SU-DHL-6 (cell line): Measurements from ENCODE around the gene HMCN2.

ENCODE experiments used
- H2AFZ ChIP-seq: fragments of 200-600 bp; sonication (generic); 2 replicates; pipeline ENCODE4 v1.6.1; 2014; ENCODE audit warnings: low read depth, mild to moderate bottlenecking, moderate library complexity, mixed read lengths, antibody characterized with exemption, low read length; ENCODE audit not compliant: severe bottlenecking
- H3F3A ChIP-seq: fragments of 200-600 bp; shearing (Covaris generic); 2 replicates; pipeline ENCODE4 v1.6.0; 2016; ENCODE audit warnings: antibody characterized with exemption, mild to moderate bottlenecking; ENCODE audit not compliant: insufficient read depth
- H3K27ac ChIP-seq: fragments of 200-600 bp; sonication (generic); 2 replicates; pipeline ENCODE4 v1.5.1; 2016; ENCODE audit warnings: low read depth, mild to moderate bottlenecking, low read length, moderate library complexity, mixed read lengths
- H3K27me3 ChIP-seq: fragments of 200-600 bp; sonication (generic), shearing (Covaris generic); 2 replicates; pipeline ENCODE4 v1.6.0; 2014; ENCODE audit warnings: mild to moderate bottlenecking, low read length
- H3K36me3 ChIP-seq: fragments of 200-600 bp; sonication (generic); 2 replicates; pipeline ENCODE4 v1.6.1; 2014; ENCODE audit warnings: mild to moderate bottlenecking, low read length, mixed read lengths
- H3K4me2 ChIP-seq: fragments of 300-600, 200-600 bp; shearing (Covaris generic), sonication (generic); 2 replicates; pipeline ENCODE4 v1.6.0; 2014; ENCODE audit warnings: low read length, low read depth, mild to moderate bottlenecking; ENCODE audit not compliant: poor library complexity, severe bottlenecking
- H3K4me3 ChIP-seq: fragments of 200-600 bp; sonication (generic); 2 replicates; pipeline ENCODE4 v1.5.1; 2014; ENCODE audit warnings: antibody characterized with exemption, low read length, mild to moderate bottlenecking, mixed read lengths; ENCODE audit not compliant: insufficient read depth, poor library complexity, severe bottlenecking
- H3K79me2 ChIP-seq: fragments of 200-600 bp; sonication (generic); 2 replicates; pipeline ENCODE4 v1.6.1; 2014; ENCODE audit warnings: mild to moderate bottlenecking, low read length, moderate library complexity; ENCODE audit not compliant: insufficient read depth
- H3K9ac ChIP-seq: fragments of 200-600 bp; sonication (generic); 2 replicates; pipeline ENCODE4 v1.7.0; 2014; ENCODE audit warnings: mild to moderate bottlenecking, low read length
- H3K9me2 ChIP-seq: fragments of 200-600 bp; sonication (generic); replicated peaks from 2 replicates; pipeline ENCODE4 v1.6.1; 2014; ENCODE audit warnings: low read length; ENCODE audit not compliant: insufficient read depth
- H3K9me3 ChIP-seq: fragments of 200-600 bp; sonication (generic); 2 replicates; pipeline ENCODE4 v1.6.1; 2014; ENCODE audit warnings: low read length, mixed read lengths; ENCODE audit not compliant: insufficient read depth
- H4K20me1 ChIP-seq: fragments of 200-600 bp; sonication (generic); 2 replicates; pipeline ENCODE4 v1.6.1; 2014; ENCODE audit warnings: low read depth, mild to moderate bottlenecking, antibody characterized with exemption, low read length, moderate library complexity, mixed read lengths
- EZH2phosphoT487 ChIP-seq: fragments of 200-600 bp; sonication (generic), shearing (Covaris generic); conservative IDR thresholded peaks from 2 replicates; pipeline ENCODE4 v1.6.1; 2018; ENCODE audit warnings: mild to moderate bottlenecking, antibody characterized with exemption, low read length, moderate library complexity, mixed read lengths
- TF ChIP-seq, protein P1 (sequence below): fragments of 200-600 bp; sonication (generic); IDR thresholded peaks from one replicate; pipeline ENCODE4 v1.5.1; 2017; ENCODE audit warnings: antibody characterized with exemption, mild to moderate bottlenecking, low read length, moderate library complexity; ENCODE audit not compliant: insufficient read depth, poor library complexity, severe bottlenecking

Gene HMCN2

DNA sequence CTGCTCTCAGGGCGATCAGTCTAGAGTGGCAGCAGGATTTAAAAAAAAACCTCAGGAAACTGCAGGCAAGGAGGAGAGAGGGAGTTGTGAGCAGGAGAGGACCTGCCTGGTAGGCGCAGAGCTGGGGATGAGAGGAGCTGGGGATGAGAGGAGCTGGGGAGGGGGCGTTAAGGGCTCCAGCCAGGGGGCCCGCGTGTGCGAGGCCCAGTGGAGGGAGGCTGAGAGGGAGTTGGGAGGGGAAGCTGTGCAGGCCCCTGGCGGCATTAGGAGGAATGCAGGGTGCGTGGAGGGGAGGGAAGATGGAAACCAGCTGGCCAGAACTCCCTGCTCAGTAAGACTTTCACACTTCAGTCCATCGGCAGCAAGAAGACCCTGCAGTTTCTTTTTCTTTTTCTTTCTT lies 45.2 kb upstream of the HMCN2 start:
- TF ChIP-seq, protein P1, sequence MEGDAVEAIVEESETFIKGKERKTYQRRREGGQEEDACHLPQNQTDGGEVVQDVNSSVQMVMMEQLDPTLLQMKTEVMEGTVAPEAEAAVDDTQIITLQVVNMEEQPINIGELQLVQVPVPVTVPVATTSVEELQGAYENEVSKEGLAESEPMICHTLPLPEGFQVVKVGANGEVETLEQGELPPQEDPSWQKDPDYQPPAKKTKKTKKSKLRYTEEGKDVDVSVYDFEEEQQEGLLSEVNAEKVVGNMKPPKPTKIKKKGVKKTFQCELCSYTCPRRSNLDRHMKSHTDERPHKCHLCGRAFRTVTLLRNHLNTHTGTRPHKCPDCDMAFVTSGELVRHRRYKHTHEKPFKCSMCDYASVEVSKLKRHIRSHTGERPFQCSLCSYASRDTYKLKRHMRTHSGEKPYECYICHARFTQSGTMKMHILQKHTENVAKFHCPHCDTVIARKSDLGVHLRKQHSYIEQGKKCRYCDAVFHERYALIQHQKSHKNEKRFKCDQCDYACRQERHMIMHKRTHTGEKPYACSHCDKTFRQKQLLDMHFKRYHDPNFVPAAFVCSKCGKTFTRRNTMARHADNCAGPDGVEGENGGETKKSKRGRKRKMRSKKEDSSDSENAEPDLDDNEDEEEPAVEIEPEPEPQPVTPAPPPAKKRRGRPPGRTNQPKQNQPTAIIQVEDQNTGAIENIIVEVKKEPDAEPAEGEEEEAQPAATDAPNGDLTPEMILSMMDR: no peak
- TF ChIP-seq EZH2phosphoT487: no peak
- H3K27me3 ChIP-seq: no peaks in the 10 kb centered on the region
- H3K9ac ChIP-seq: no peak overlapping the region
- no peak overlapping the region for H3K27ac ChIP-seq
- no peaks in the 10 kb centered on the region for H4K20me1 ChIP-seq
- H3K79me2 ChIP-seq: no peaks in the 10 kb centered on the region
- no peak overlapping the region for H3K4me2 ChIP-seq
- no peaks in the 10 kb centered on the region for H3K9me2 ChIP-seq
- H2AFZ ChIP-seq: no peak overlapping the region
- H3K9me3 ChIP-seq: no peaks in the 10 kb centered on the region
- H3F3A ChIP-seq: no peaks in the 10 kb centered on the region
- no peaks in the 10 kb centered on the region for H3K36me3 ChIP-seq
- no peak overlapping the region for H3K4me3 ChIP-seq

DNA sequence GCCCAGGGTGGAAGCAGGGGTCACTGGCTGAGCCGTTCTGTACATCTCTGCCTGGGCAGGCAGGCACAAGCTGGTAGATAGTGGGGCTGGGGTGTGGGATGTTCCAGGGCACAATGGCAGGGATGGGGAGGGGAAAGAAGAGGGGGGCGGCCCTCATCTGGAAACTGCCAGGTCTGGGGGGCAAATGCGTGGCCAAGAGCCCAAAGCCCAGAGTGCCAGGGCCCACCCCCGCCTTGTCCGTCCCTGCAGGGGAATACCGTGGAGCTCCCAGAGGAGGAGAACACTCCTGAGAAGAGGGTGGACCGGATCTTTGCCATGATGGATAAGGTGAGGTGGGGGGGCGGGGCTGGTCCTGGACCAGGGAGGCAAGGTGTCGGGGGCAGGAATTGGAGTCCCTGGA lies 42.7 kb upstream of the HMCN2 start:
- H3K9me3 ChIP-seq: no peaks in the 10 kb centered on the region

DNA sequence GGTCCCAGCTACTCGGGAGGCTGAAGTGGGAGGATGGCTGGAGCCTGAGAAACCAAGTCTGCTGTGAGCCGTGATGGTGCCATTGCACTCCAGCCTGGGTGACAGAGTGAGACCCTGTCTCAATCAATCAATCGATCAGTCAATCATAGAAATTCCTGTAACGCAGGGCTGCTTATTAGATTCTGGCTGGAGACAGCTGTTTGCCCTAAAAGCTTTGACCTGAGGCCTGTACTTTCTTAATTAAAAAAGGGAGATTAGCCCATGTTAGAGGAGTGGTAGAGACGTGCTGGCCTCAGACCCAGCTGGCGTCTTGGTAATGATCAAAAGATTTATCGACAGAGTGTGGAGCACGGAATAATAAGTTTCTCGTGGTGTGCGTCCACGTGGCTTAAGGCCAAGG lies 40.5 kb upstream of the HMCN2 start:
- Histone ChIP-seq H3K9ac (no peak overlapping the region), H3K9me2 (no peaks in the 10 kb centered on the region), H3K36me3 (no peaks in the 10 kb centered on the region), H2AFZ (no peak overlapping the region), H3K4me2 (no peak overlapping the region), H3K9me3 (no peaks in the 10 kb centered on the region), H3K27me3 (no peaks in the 10 kb centered on the region), H3K27ac (no peak overlapping the region), H4K20me1 (no peaks in the 10 kb centered on the region), H3K79me2 (no peaks in the 10 kb centered on the region), H3F3A (no peaks in the 10 kb centered on the region), H3K4me3 (no peak overlapping the region)
- no peak for TF ChIP-seq EZH2phosphoT487
- TF ChIP-seq, protein P1: no peak

More for the DNA sequence above, 42.7 kb upstream of the HMCN2 start:
- no peak overlapping the region for H3K9ac ChIP-seq
- H3K9me2 ChIP-seq: no peaks in the 10 kb centered on the region
- H3F3A ChIP-seq: no peaks in the 10 kb centered on the region
- H3K36me3 ChIP-seq: no peaks in the 10 kb centered on the region
- no peak overlapping the region for H3K4me2 ChIP-seq
- TF ChIP-seq, protein P1: no peak
- no peak for TF ChIP-seq EZH2phosphoT487
- H3K4me3 ChIP-seq: no peak overlapping the region
- H2AFZ ChIP-seq: no peak overlapping the region
- no peaks in the 10 kb centered on the region for H3K79me2 ChIP-seq
- no peaks in the 10 kb centered on the region for H3K27me3 ChIP-seq
- H3K27ac ChIP-seq: no peak overlapping the region
- no peaks in the 10 kb centered on the region for H4K20me1 ChIP-seq
